NCI-H82 (cell line): ENCODE measurements around the gene TPD52L2.
"Not testable (repeated sequence)": the region's sequence is repeated elsewhere in the genome, so short reads cannot be mapped to it uniquely, and the experiment has no call there.

ENCODE experiments used
- DNase-seq: peaks from one replicate; lab custom pipeline; 2025; lab: John Stamatoyannopoulos, UW

TPD52L2 gene

DNA sequence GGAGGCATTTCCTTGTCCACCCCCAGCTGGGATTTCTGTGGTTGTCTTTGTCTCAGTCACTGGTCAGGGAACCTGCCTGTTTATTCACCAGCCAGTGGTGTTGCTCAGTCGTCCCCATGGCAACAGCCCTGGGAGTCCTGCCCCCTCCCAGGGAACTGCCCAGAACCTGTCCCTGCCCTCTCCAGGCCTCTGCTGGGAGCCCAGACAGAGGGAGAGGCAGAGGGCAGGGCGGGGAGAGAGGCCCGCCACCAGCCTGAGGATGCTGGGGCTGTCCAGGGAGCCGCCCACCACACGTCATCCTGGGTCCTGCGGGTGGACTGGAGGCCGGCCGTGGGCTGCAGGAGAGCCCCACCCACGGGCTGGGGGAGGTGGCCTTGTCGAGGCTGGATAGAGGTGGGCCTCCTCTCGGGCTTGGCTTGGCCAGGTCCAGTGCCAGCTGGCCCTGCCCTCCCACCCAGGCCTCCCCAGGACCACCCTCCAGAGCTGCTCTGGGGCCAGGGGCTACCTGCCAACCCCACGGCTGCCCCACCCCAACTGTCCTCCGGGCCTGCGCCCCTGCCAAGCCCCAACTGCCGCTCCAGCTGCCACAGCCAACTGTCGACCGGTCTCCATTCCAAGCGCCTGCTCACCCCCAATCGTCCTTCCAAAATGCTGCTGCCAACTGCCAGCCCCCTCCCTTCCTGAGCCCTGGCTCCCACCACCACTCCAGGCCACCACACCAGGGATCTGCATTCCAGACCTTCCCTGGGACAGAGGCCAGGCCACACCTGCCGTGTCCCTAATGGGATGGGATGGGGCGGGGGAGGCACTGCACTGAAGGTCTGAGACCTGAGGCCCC lies 29.8 kb upstream of the TPD52L2 start:
- DNase-seq: peak; percentile 79

DNA sequence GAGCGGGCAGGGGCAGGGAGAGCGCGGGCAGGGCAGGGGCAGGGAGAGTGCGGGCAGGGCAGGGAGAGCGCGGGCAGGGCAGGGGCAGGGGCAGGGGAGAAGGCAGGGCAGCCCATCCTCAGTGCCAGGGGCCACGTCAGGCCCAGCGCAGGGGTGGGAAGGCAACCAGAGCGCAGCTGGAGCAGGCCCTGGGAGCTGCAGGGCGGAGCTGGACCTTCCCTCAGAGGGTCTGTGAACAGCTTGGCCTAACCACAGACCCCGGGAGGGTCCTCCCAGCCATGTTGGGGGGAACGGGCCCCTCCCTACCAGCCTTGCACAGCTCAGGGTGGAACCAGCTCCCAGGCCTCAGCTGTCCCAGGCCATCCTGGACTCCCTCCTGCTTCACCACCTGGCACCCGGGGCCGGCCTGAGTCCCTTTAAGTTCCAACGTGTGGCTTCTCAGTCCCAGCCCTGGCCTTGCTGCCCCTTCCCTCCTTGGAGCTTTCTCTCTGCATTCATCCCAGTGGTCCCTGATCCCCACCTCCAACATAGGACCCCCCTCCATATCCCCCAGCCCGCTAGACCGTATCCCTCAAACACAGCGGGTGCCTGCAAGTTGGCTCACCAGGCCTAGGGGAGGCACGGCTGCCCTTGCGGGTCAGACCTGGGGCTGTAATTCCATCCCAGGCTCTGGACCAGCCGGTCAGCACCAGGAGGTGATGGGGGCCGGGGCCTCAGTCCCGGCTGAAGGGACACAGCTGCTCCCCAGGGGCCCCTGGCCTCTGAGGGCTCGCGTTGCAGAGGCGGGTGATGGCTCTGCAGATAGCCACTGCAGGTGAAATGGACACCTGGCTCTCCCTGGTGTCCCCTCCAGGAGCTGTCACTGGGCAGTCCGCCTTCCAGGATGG lies 28.4 kb upstream of the TPD52L2 start:
- no peak for DNase-seq

DNA sequence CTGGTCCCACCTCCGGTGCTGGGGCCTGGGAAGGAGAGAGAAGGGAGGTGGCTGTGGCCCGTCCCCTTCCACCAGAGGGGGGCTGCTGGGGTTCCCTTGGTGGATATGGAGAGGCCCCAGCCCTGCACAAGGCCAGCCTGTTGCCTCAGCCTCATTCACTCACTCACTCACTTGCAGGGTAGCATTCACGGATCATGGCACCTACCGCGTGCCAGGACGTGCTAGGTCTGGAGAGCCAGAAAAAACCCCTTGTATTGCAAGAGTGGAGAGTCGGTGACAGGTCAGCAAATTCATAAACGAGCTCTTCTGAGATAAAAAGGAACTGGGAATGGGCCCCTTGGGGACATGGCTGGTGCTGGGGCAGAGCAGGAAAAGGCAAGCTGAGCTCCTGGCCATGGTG lies 27.6 kb upstream of the TPD52L2 start:
- no peak for DNase-seq

- DNase-seq: no peak
Observed at GRCh38 chr20:63839620-63840019, 25.4 kb upstream of the TPD52L2 start.

DNA sequence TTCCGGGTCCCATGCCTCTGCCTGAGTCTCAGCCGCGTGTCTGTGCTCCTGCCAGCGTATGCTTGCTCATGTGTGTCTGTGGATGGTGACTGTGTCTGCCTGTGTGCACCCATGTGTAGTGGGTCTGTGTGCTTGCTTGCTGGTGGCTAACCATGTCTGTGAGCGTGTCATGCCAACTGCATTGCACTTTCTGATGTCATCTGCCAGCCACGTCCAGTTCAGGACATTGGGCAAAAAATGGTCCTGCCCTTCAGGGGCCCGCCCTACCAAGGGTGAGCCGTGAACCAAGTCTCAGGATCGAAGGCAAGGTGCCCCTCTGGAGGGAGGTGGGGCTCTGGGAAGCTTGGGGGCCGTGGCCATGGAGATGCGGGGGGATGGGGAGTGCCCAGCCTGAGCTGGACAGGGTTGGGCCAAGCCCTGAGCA lies 24.7 kb upstream of the TPD52L2 start:
- no peak for DNase-seq

DNA sequence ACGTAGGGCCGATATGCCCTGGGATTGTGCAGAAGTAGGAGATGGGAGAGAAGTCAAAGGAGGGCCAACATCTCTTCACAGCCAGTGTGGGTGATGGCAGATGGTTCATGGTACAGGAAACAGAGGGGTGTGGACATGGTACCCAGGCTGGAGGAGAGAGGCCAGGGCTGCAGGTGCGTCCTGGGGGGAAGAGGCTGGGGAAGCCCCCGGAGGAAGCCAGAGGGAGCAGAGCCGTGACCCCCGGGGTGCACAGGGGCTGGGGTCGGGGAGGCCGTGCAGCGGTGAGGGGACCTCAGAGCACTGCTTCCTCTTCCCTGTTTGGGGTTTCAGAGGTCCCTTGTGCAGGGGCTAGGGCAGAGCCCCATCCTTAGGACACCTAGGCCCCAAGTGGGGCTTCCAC lies 22.8 kb upstream of the TPD52L2 start:
- no peak for DNase-seq

DNA sequence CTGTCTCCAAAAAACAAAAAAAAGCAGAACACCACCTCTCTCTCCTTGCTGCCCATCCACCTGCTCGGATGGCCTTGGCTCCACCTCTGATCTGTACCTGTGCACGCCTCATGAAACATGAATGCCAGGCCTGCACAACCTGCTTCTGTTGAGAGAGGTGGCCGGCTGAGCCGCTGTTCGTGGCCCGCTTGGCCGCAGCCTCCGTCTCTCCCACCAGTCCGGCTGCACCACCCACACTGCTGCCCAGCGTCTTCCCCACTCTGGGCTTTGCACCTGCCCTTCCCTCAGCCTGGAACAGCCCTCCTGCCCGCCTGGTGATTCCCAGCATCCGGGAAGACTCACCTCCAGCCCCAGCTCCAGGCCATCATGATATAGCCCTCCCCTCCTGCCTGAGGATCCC lies 21.8 kb upstream of the TPD52L2 start:
- DNase-seq: no peak

GRCh38 chr20:63843778-63844177 lies 21.3 kb upstream of the TPD52L2 start:
- DNase-seq: no peak

GRCh38 chr20:63844511-63844991 lies 20.5 kb upstream of the TPD52L2 start:
- DNase-seq: no peak

DNA sequence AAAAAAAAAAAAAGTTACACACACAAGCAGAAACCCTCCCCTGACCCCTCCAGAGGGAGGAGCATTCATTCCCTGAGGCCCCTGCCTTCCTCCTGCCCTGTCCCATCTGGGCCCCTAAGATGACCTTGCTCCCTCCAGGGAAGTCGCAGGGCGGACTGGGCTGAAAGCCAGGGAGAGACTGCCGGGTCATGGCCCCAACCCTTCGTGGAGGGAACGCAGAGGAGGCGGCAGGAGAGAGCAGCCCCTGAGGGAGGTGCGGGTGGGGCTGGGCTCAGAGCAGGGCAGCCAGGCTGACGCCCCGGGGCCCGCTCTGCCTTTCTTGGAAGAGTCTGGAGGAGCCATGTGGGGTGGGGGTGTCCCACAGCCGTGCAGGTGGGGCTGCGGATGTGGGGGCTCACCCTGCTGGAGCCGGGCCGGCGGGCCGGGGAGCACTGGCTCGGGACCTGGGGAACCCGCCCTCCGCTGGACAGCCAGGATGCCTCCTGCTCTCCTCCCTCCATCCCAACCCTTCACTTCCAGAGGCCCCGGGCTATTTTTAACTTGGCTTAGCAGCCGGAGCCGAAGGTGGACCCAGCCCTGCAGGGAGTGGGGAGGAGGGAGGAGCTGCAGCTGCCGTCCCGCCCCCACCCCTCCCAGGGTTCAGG lies 18.8 kb upstream of the TPD52L2 start:
- DNase-seq: peak; percentile 62

- DNase-seq: no peak
Observed at GRCh38 chr20:63846888-63847236, 18.2 kb upstream of the TPD52L2 start.

- DNase-seq: no peak
Observed at GRCh38 chr20:63847237-63848002, 17.6 kb upstream of the TPD52L2 start.

DNA sequence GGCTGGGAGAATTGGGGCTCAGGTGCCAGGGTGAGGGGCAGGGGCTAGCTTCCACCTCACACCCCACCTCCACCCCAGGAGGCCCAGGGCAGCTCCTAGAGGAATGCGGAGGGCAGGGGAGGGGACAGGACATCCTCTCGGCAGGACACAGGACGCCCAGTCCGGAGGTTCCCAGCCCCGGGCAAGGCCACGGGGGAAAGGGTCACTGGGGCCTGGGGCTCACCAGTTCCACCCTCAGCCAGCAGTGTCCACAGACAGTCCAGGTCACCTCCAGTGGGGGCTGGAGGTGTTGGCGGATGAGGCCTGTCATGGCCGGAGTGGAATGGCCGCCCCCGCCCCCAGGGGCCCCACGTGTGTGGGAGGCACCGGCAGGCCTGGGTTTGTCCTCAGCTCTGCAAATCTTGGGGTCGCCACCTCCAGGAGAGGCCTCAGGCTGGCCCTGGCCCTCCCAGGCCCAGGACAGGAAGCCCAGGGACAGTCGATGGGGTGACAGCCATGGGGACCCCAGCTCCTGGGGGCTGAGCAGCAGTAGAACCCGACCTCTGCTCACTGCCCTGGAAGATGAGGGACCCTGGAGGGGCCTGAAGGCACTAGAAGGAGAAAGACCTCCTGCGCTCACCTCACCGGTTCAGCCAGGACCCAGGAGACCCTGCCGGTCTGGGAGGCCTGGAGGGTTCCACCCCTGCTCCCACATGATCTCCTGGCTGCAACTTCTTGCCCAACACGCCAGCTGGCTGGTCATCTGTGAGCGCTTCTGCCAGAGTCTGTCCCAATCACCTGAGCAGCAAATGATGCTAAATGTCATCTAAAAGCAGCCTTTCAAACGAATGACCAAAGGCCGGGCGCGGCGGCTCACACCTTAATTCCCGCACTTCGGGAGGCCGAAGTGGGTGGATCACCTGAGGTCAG lies 16.8 kb upstream of the TPD52L2 start:
- no peak for DNase-seq

DNA sequence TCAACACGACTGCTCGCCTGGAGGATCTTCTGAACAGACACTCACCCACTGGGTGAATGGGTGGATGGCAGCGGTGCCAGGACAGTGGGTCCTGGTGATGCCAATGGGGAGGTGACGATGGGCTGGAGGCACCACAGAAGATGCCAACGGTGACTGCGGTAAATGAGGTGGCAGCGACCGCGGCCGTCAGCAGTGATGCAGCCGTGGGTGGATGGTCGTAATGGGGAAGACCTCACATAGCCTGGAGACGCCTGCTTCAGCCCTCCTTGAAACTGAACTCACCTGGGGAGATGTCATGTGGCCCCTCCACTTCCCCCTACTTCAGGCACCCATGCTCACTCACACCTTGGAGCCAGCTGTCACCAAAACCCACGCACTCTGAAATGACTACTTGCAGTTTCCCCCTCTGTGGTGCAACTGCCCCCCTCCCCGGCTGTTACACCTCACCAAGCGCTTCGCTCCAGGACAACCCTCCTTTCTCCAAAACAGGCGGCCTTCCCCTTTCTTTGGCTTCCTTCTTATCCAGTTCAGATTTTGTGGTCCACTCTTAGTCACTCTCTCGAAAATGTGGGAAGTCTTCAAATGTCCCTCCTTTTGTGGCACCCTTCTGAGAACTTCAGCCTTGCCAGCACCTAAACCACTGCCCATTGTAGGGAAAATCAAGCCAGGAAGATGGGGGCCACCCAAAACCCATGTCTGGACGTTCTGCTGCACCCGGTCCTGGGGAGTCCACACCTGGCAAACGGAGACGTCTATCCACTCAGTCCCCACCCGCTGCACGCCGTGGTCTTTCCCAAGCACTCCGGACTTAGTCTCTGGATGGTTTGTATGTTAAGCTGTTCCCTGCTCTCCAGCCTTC lies 14.2 kb upstream of the TPD52L2 start:
- no peak for DNase-seq

GRCh38 chr20:63851548-63851943 lies 13.5 kb upstream of the TPD52L2 start:
- DNase-seq: not testable (repeated sequence)

GRCh38 chr20:63853733-63854068 lies 11.4 kb upstream of the TPD52L2 start:
- DNase-seq: not testable (repeated sequence)

DNA sequence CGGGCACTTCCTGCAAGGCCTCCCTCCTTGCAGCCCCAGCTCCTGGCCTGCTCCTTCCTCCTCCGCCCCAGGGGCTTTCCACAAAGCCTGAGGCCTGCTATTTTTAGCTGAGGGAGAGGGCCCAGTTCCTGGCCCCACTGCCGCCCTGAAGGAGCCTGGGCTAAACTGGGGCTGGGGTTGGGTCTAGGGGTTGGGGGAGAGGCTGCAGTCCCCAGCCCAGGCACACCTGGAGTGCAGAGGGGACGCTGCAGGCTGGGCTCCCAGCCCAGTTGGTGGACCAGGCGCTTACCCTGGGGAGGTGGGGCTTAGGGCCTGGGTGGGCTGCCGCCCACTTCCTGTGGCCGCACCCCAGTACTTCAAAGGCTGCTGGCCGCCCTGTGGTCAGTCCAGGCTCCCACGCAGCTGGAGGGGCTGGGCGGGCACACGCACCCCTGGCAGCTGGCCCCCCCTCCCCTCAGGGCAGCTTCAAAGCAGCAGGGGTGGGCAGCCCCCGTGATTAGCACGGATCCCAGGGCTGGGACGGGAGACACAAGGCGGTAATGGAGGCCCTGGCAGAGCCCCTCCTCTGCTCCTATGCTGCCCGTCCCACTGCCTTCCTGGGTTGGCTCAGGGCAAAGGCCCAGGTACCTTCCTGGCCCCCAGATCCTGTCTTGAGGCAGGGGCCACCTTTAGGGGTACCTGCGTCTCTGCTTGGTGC lies 10.9 kb upstream of the TPD52L2 start:
- no peak for DNase-seq

DNA sequence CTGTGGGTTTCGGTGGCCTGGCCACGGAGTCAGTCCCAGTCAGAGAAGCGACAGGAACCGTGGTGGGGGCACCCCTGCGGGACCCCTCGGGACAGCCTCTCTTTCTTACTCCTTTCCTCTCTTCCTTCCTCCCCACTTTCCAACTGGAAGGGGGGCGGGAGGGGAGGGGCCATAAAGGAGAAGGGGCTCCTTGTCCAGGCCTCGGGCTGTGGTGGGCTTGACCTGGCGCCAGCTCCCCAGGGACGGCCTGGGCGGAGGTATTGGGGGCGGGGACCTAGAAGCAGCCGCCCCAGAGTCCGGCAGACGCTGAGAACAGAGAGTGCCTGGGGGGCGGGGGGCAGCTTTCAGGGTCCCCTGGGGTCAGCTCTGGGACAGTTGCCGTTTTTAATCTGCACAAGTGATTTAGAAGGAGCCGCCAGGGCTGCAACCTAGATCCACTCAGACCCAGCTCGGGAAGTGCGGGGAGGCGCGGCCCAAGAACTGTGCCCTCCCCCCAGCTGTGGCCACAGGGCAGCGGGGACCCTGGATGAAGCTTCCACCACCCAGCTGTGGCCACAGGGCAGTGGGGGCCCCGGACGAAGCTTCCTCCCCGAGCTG lies 10.2 kb upstream of the TPD52L2 start:
- peak; percentile 68 for DNase-seq
